ENCODE data around the gene ENDOV.

GRCh38 chr17:80454557-80455335, 39.8 kb downstream of the ENDOV start:
- TF ChIP-seq POLR2A (IDR thresholded peaks at IDR 0.05; ENCODE audit: low read depth, low read length) (peak; percentile 97), CTCF (IDR thresholded peaks at IDR 0.05; ENCODE audit: extremely low read depth in 1 of 2, insufficient read depth in 1 of 2, low read depth in 1 of 2, low read length in 2 of 2) (no peak), EZH2 (IDR thresholded peaks at IDR 0.05; ENCODE audit: borderline replicate concordance, low read depth, low read length, severe bottlenecking) (no peak), POLR2AphosphoS5 (IDR thresholded peaks at IDR 0.05; ENCODE audit: insufficient read depth, low read depth, low read length) (peak; percentile 99)

Data from endothelial cell of umbilical vein (primary cell).